MM.1S (cell line): ENCODE data around the gene SAC3D1.
"Not testable (repeated sequence)": the region's sequence is repeated elsewhere in the genome, so short reads cannot be mapped to it uniquely, and the experiment has no call there.

Experiments used
- DNase-seq: peaks from one replicate; pipeline ENCODE4 v3.0.0-alpha.2; 2015
- H2AFZ ChIP-seq: fragments of 300-600 bp; sonication (generic); 2 replicates; pipeline ENCODE4 v1.6.0; 2016; ENCODE audit warnings: antibody characterized with exemption, low read length
- H3F3A ChIP-seq: fragments of 300-600 bp; sonication (generic); 2 replicates; pipeline ENCODE4 v1.6.1; 2016; ENCODE audit warnings: mild to moderate bottlenecking, antibody characterized with exemption, low read length, moderate library complexity, mixed read lengths; ENCODE audit not compliant: insufficient read depth
- H3K27ac ChIP-seq: fragments of 300-600 bp; sonication (generic); 2 replicates; pipeline ENCODE4 v1.5.1; 2016; ENCODE audit warnings: mild to moderate bottlenecking, low read length
- H3K27me3 ChIP-seq: fragments of 300-600 bp; sonication (generic); replicated peaks from 2 replicates; pipeline ENCODE4 v1.6.0; 2016; ENCODE audit warnings: low read length; ENCODE audit not compliant: insufficient read depth
- H3K36me3 ChIP-seq: fragments of 300-600 bp; sonication (generic); replicated peaks from 2 replicates; pipeline ENCODE4 v1.6.1; 2016; ENCODE audit warnings: mild to moderate bottlenecking, low read length, mixed read lengths; ENCODE audit not compliant: insufficient read depth
- H3K4me1 ChIP-seq: fragments of 300-600 bp; sonication (generic); 2 replicates; pipeline ENCODE4 v1.6.1; 2016; ENCODE audit warnings: low read length, mixed read lengths
- H3K4me2 ChIP-seq: fragments of 300-600 bp; sonication (generic); 2 replicates; pipeline ENCODE4 v1.6.0; 2016; ENCODE audit warnings: low read depth, low read length
- H3K4me3 ChIP-seq: fragments of 300-600 bp; sonication (generic); 2 replicates; pipeline ENCODE4 v1.5.1; 2016; ENCODE audit warnings: low read length, mixed read lengths
- H3K79me2 ChIP-seq: fragments of 300-600 bp; sonication (generic); 2 replicates; pipeline ENCODE4 v1.6.1; 2016; ENCODE audit warnings: mixed run types, low read length, mixed read lengths
- H3K9ac ChIP-seq: fragments of 300-600 bp; sonication (generic); 2 replicates; pipeline ENCODE4 v1.6.1; 2016; ENCODE audit warnings: low read length, mixed read lengths
- H3K9me2 ChIP-seq: fragments of 300-600 bp; sonication (generic); replicated peaks from 2 replicates; pipeline ENCODE4 v1.6.1; 2016; ENCODE audit warnings: mild to moderate bottlenecking, low read length, mixed read lengths; ENCODE audit not compliant: insufficient read depth
- H3K9me3 ChIP-seq: fragments of 300-600 bp; sonication (generic); replicated peaks from 2 replicates; pipeline ENCODE4 v1.6.1; 2016; ENCODE audit warnings: mild to moderate bottlenecking, low read length, mixed read lengths; ENCODE audit not compliant: insufficient read depth
- H4K20me1 ChIP-seq: fragments of 300-600 bp; sonication (generic); 2 replicates; pipeline ENCODE4 v1.6.1; 2016; ENCODE audit warnings: mild to moderate bottlenecking, low read length, moderate library complexity, mixed read lengths; ENCODE audit not compliant: insufficient read depth
- EZH2 ChIP-seq: fragments of 300-600 bp; sonication (generic); optimal IDR thresholded peaks from 2 replicates; pipeline ENCODE3; 2017; ENCODE audit warnings: low read depth, mild to moderate bottlenecking, antibody characterized with exemption, low read length, mixed read lengths
- EZH2phosphoT487 ChIP-seq: fragments of 300-600 bp; sonication (generic); IDR thresholded peaks from 2 replicates; pipeline ENCODE4 v1.6.1; 2018; ENCODE audit warnings: antibody characterized with exemption, low read length
- TF ChIP-seq, protein P1 (sequence below): fragments of 300-600 bp; sonication (generic); IDR thresholded peaks from 2 replicates; pipeline ENCODE4 v1.5.1; 2016; ENCODE audit warnings: antibody characterized with exemption, low read length, mixed read lengths

The SAC3D1 gene

GRCh38 chr11:64999478-64999877 lies 41.5 kb upstream of the SAC3D1 start:
- Histone ChIP-seq H4K20me1 (no peaks in the 10 kb centered on the region), H3K9me2 (no peaks in the 10 kb centered on the region), H3K9ac (no peak overlapping the region), H2AFZ (no peak overlapping the region), H3K4me3 (no peak overlapping the region), H3K27me3 (no peaks in the 10 kb centered on the region), H3F3A (no peaks in the 10 kb centered on the region), H3K9me3 (no peaks in the 10 kb centered on the region), H3K4me2 (no peak overlapping the region), H3K4me1 (peaks cover 8% of the 10 kb centered on the region), H3K27ac (no peak overlapping the region), H3K79me2 (no peaks in the 10 kb centered on the region), H3K36me3 (no peaks in the 10 kb centered on the region)
- TF ChIP-seq EZH2 = no peak
- TF ChIP-seq, protein P1, sequence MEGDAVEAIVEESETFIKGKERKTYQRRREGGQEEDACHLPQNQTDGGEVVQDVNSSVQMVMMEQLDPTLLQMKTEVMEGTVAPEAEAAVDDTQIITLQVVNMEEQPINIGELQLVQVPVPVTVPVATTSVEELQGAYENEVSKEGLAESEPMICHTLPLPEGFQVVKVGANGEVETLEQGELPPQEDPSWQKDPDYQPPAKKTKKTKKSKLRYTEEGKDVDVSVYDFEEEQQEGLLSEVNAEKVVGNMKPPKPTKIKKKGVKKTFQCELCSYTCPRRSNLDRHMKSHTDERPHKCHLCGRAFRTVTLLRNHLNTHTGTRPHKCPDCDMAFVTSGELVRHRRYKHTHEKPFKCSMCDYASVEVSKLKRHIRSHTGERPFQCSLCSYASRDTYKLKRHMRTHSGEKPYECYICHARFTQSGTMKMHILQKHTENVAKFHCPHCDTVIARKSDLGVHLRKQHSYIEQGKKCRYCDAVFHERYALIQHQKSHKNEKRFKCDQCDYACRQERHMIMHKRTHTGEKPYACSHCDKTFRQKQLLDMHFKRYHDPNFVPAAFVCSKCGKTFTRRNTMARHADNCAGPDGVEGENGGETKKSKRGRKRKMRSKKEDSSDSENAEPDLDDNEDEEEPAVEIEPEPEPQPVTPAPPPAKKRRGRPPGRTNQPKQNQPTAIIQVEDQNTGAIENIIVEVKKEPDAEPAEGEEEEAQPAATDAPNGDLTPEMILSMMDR = no peak
- TF ChIP-seq EZH2phosphoT487 = no peak
- DNase-seq = no peak

DNA sequence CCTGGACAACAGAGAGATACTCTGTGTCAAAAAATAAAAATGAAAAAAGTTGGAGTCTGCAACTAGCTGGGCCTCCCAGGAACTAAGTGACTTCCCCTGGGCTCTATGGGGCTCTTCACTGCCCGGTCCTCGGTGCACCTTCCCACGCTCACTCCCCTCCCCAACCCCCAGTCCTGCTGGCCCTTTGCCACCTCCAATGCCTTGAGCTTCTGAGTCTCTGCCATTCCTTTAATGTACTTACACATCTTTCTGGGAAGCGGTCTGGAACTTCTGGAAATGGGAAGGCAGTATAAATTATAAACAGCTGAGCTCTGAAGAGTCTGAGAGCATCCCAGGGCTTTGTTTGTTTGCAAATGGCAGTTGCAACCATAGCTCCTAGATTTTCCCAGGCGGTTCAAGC lies 38.3 kb upstream of the SAC3D1 start:
- Histone ChIP-seq H3F3A (no peaks in the 10 kb centered on the region), H2AFZ (no peak overlapping the region), H3K4me2 (no peak overlapping the region), H3K27me3 (no peaks in the 10 kb centered on the region), H4K20me1 (no peaks in the 10 kb centered on the region), H3K9me2 (no peaks in the 10 kb centered on the region), H3K27ac (no peak overlapping the region), H3K79me2 (no peaks in the 10 kb centered on the region), H3K36me3 (no peaks in the 10 kb centered on the region), H3K4me3 (no peak overlapping the region), H3K4me1 (no peaks in the 10 kb centered on the region), H3K9me3 (no peaks in the 10 kb centered on the region), H3K9ac (no peak overlapping the region)
- no peak for DNase-seq
- TF ChIP-seq EZH2 (no peak), EZH2phosphoT487 (no peak)
- TF ChIP-seq, protein P1 = no peak

GRCh38 chr11:65003282-65003681 lies 37.7 kb upstream of the SAC3D1 start:
- Histone ChIP-seq H3K9me2 (no peaks in the 10 kb centered on the region), H3K4me2 (no peak overlapping the region), H3K79me2 (no peaks in the 10 kb centered on the region), H3K9me3 (no peaks in the 10 kb centered on the region), H2AFZ (no peak overlapping the region), H3K9ac (no peak overlapping the region), H3K27ac (no peak overlapping the region), H3F3A (no peaks in the 10 kb centered on the region), H4K20me1 (no peaks in the 10 kb centered on the region), H3K4me1 (no peaks in the 10 kb centered on the region), H3K4me3 (no peak overlapping the region), H3K36me3 (no peaks in the 10 kb centered on the region), H3K27me3 (no peaks in the 10 kb centered on the region)
- DNase-seq = no peak
- no peak for TF ChIP-seq EZH2

GRCh38 chr11:65003968-65004367 lies 37.0 kb upstream of the SAC3D1 start:
- not testable (repeated sequence) for H3K36me3 ChIP-seq, H3K27me3 ChIP-seq, H3K9ac ChIP-seq, H3K27ac ChIP-seq, H3K4me3 ChIP-seq, H3K79me2 ChIP-seq, H3K9me3 ChIP-seq, H2AFZ ChIP-seq, H3F3A ChIP-seq, H3K9me2 ChIP-seq, H3K4me2 ChIP-seq, DNase-seq, H3K4me1 ChIP-seq, H4K20me1 ChIP-seq
